Activated CD8-positive, alpha-beta memory T cell treated with anti-CD3 and anti-CD28 coated beads, Interleukin-2, amount 50 U/mL, for 24 hours (primary cell): ENCODE results near the gene OR11H7.
"Not testable (repeated sequence)": the region's sequence is repeated elsewhere in the genome, so short reads cannot be mapped to it uniquely, and the experiment has no call there.

Experiments used
- DNase-seq: peaks from one replicate; pipeline ENCODE4 v3.0.0-alpha.2; 2020; ENCODE audit errors: extremely low read depth

Gene OR11H7

DNA sequence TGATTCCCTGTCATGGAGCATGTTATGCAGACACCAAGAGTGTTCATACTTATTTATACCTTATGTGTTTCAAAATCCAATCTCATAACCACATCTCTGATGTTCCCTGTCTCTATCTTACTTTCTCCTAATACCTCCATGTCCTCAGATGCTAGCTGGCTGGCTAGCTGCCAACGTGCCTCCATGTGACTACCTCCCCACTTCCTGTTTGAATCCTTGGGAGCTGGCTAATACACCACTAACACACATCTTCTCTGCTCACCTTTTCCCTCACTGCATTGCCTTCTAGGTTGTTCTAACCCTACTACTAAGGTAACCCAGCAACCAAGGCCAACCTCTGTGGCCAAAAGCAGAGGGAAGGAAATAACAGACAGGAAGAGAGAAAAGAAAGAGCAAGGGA, 49.6 kb downstream of the OR11H7 start:
- no peak for DNase-seq

DNA sequence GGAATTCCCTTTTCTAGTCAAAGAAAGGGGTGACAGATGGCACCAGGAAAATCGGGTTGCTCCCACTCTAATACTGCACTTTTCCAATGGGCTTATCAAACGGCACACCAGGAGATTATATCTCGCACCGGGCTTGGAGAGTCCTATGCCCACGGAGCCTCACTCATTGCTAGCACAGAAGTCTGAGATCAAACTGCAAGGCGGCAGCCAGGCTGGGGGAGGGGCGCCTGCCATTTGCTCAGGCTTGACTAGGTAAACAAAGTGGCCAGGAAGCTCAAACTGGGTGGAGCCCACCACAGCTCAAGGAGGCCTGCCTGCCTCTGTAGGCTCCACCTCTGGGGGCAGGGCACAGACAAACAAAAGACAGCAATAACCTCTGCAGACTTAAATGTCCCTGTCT, 51.5 kb downstream of the OR11H7 start:
- DNase-seq, result not testable (repeated sequence)
